GM12891 (cell line): Measurements from ENCODE around the gene TTC4.

Source experiments
- PAX5 ChIP-seq: IDR thresholded peaks from 2 replicates; pipeline ENCODE4 v1.6.1; 2011; ENCODE audit warnings: low read length, moderate library complexity, mild to moderate bottlenecking; ENCODE audit not compliant: insufficient read depth, severe bottlenecking
- POLR2A ChIP-seq: IDR thresholded peaks from 2 replicates; pipeline ENCODE4 v1.6.1; 2011; ENCODE audit warnings: low read depth, low read length, control low read depth
- POLR2AphosphoS5 ChIP-seq: IDR thresholded peaks from 2 replicates; pipeline ENCODE4 v1.6.1; 2011; ENCODE audit warnings: low read depth, low read length, control low read depth
- SPI1 ChIP-seq: IDR thresholded peaks from 2 replicates; pipeline ENCODE4 v1.6.1; 2011; ENCODE audit warnings: low read depth, low read length, control low read depth
- TAF1 ChIP-seq: IDR thresholded peaks from 2 replicates; pipeline ENCODE4 v1.6.1; 2011; ENCODE audit warnings: low read depth, low read length, control low read depth

GRCh38 chr1:54708385-54708784 lies 7.3 kb upstream of the TTC4 start:
- TF ChIP-seq POLR2A (no peak), POLR2AphosphoS5 (no peak), SPI1 (no peak), PAX5 (no peak), TAF1 (no peak)
